SH-SY5Y (cell line): ENCODE results near the gene CCT3.

ENCODE experiments used
- GATA2 ChIP-seq: IDR thresholded peaks from 2 replicates; pipeline ENCODE4 v1.6.1; 2011; ENCODE audit warnings: mild to moderate bottlenecking, low read depth, low read length
- GATA3 ChIP-seq: IDR thresholded peaks from 2 replicates; pipeline ENCODE4 v1.6.1; 2011; ENCODE audit warnings: low read depth, mild to moderate bottlenecking, low read length, moderate library complexity

DNA sequence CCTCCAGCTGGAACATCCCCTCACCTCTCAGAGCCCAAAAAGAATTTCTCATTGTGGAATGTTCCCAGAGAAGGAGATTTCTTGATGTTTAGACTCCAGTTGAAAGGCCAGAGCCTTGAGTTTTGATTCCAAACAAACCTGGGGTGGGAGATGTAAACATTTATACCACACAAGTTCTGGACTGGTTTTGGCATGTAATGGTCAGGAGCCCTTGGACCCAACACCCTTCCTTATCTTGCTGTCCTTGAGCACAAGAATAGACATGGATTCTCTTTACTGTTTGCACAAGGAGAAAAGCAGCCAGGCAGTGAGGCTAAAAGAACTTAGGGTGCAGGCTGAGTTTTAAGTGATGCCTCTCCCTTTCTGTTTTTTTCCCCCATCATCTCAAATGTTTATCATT lies 35.5 kb upstream of the CCT3 start:
- TF ChIP-seq GATA3, result no peak
- TF ChIP-seq GATA2, result no peak
